ENCODE data around the gene CNTN5. TPM values are rescaled to one million over a fixed set of nuclear protein-coding genes. Genes with fewer than 3 reads are reported as not detected.

CNTN5 gene
- polyA plus RNA-seq, 1 donor from 2014 or later = 1.1 TPM

DNA sequence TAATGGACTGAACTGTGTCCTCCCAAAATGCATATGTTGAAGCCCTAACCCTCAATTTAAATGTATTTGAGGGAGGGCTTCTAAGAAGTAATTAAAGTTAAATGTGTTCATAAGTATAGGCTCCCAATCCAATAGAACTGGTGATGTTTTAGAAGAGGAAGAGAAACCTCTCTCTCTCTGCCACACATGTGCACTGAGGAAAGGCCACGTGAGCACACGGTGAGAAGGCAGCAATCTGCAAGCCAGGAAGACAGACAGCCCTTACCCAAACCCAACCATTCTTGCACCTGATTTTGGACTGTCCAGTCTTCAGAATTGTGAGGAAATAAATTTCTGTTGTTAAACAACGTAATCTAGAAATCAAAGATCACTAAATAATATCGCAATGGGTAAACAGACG is 1164.8 kb downstream of the CNTN5 start:
- Histone ChIP-seq H3K4me3 (ENCODE audit: low read length) (no peak overlapping the region), H4K20me1 (ENCODE audit: insufficient read depth) (no peaks in the 10 kb centered on the region), H3K4me2 (ENCODE audit: low read length) (no peak overlapping the region), H3F3A (ENCODE audit: insufficient read depth, low read length, poor library complexity, severe bottlenecking) (no peaks in the 10 kb centered on the region), H3K9ac (ENCODE audit: low read length) (no peak overlapping the region), H3K9me2 (ENCODE audit: insufficient read depth, low read length) (no peaks in the 10 kb centered on the region), H3K79me2 (replicated peaks; ENCODE audit: insufficient read depth, low read length) (no peaks in the 10 kb centered on the region), H3K27me3 (ENCODE audit: insufficient read depth, low read depth, low read length) (no peaks in the 10 kb centered on the region), H2AFZ (ENCODE audit: low read depth, low read length) (no peak overlapping the region), H3K27ac (ENCODE audit: low read length) (no peak overlapping the region), H3K9me3 (ENCODE audit: low read length) (no peaks in the 10 kb centered on the region), H3K36me3 (ENCODE audit: insufficient read depth, low read length) (no peaks in the 10 kb centered on the region)
- TF ChIP-seq RAD21 (conservative IDR thresholded peaks at IDR 0.05) (no peak), MXI1 (conservative IDR thresholded peaks at IDR 0.05; ENCODE audit: poor library complexity, severe bottlenecking) (no peak)

DNA sequence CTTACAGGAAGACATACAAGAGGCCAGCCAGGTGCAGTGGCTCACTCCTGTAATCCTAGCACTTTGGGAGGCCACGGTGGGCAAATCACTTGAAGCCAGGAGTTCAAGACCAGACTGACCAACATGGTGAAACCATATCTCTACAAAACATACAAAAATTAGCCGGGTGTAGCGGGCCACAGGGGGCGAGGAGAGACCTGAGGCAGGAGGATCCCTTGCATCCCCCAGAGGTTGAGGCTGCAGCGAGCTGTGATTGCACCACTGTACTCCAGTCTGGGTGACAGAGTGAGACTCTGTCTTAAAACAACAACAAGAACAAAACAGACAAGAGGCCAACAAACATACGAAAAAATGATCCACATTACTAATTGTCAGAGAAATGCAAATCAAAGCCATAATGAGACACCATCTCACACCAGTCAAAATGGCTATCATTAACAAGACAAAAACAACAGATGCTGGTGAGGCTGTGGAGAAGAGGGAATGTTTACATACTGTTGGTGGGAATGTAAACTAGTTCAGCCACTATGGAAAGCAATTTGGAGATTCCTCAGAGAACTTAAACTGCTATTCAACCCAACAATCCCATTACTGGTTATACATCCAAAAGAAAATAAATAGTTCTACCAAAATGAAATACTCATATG is 1167.5 kb downstream of the CNTN5 start:
- no peaks in the 10 kb centered on the region for H3K79me2 ChIP-seq (replicated peaks; ENCODE audit: insufficient read depth, low read length)
- no peaks in the 10 kb centered on the region for H3K9me3 ChIP-seq (ENCODE audit: low read length)
- H2AFZ ChIP-seq (ENCODE audit: low read depth, low read length) = no peak overlapping the region
- H3K4me2 ChIP-seq (ENCODE audit: low read length) = no peak overlapping the region
- no peak overlapping the region for H3K27ac ChIP-seq (ENCODE audit: low read length)
- H3K9ac ChIP-seq (ENCODE audit: low read length) = no peak overlapping the region
- no peaks in the 10 kb centered on the region for H4K20me1 ChIP-seq (ENCODE audit: insufficient read depth)
- no peaks in the 10 kb centered on the region for H3K36me3 ChIP-seq (ENCODE audit: insufficient read depth, low read length)
- H3K9me2 ChIP-seq (ENCODE audit: insufficient read depth, low read length) = no peaks in the 10 kb centered on the region
- H3K27me3 ChIP-seq (ENCODE audit: insufficient read depth, low read depth, low read length) = no peaks in the 10 kb centered on the region
- no peak overlapping the region for H3K4me3 ChIP-seq (ENCODE audit: low read length)
- H3F3A ChIP-seq (ENCODE audit: insufficient read depth, low read length, poor library complexity, severe bottlenecking) = no peaks in the 10 kb centered on the region
- TF ChIP-seq EZH2 (IDR thresholded peaks at IDR 0.05; ENCODE audit: borderline replicate concordance, insufficient read depth, low read length, poor library complexity, severe bottlenecking) = no peak
- no peak for TF ChIP-seq RAD21 (conservative IDR thresholded peaks at IDR 0.05)
- TF ChIP-seq POLR2AphosphoS5 (IDR thresholded peaks at IDR 0.05) = no peak
- TF ChIP-seq TAF1 (IDR thresholded peaks at IDR 0.05; ENCODE audit: low read depth) = no peak
- TF ChIP-seq SMC3 (conservative IDR thresholded peaks at IDR 0.05; ENCODE audit: poor library complexity) = no peak
- TF ChIP-seq MXI1 (conservative IDR thresholded peaks at IDR 0.05; ENCODE audit: poor library complexity, severe bottlenecking) = no peak
- TF ChIP-seq EP300 (conservative IDR thresholded peaks at IDR 0.05; ENCODE audit: poor library complexity, severe bottlenecking) = no peak
- TF ChIP-seq, protein P1, sequence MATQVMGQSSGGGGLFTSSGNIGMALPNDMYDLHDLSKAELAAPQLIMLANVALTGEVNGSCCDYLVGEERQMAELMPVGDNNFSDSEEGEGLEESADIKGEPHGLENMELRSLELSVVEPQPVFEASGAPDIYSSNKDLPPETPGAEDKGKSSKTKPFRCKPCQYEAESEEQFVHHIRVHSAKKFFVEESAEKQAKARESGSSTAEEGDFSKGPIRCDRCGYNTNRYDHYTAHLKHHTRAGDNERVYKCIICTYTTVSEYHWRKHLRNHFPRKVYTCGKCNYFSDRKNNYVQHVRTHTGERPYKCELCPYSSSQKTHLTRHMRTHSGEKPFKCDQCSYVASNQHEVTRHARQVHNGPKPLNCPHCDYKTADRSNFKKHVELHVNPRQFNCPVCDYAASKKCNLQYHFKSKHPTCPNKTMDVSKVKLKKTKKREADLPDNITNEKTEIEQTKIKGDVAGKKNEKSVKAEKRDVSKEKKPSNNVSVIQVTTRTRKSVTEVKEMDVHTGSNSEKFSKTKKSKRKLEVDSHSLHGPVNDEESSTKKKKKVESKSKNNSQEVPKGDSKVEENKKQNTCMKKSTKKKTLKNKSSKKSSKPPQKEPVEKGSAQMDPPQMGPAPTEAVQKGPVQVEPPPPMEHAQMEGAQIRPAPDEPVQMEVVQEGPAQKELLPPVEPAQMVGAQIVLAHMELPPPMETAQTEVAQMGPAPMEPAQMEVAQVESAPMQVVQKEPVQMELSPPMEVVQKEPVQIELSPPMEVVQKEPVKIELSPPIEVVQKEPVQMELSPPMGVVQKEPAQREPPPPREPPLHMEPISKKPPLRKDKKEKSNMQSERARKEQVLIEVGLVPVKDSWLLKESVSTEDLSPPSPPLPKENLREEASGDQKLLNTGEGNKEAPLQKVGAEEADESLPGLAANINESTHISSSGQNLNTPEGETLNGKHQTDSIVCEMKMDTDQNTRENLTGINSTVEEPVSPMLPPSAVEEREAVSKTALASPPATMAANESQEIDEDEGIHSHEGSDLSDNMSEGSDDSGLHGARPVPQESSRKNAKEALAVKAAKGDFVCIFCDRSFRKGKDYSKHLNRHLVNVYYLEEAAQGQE (IDR thresholded peaks at IDR 0.05; ENCODE audit: borderline replicate concordance) = no peak
- TF ChIP-seq, protein P2, sequence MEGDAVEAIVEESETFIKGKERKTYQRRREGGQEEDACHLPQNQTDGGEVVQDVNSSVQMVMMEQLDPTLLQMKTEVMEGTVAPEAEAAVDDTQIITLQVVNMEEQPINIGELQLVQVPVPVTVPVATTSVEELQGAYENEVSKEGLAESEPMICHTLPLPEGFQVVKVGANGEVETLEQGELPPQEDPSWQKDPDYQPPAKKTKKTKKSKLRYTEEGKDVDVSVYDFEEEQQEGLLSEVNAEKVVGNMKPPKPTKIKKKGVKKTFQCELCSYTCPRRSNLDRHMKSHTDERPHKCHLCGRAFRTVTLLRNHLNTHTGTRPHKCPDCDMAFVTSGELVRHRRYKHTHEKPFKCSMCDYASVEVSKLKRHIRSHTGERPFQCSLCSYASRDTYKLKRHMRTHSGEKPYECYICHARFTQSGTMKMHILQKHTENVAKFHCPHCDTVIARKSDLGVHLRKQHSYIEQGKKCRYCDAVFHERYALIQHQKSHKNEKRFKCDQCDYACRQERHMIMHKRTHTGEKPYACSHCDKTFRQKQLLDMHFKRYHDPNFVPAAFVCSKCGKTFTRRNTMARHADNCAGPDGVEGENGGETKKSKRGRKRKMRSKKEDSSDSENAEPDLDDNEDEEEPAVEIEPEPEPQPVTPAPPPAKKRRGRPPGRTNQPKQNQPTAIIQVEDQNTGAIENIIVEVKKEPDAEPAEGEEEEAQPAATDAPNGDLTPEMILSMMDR (IDR thresholded peaks at IDR 0.05; ENCODE audit: poor library complexity, severe bottlenecking) = no peak
